Suprapubic skin (tissue), 4 donors: ENCODE data around the gene DGLUCY.

Experiments used
- POLR2A ChIP-seq, 2 donors: fragments of 450-650 bp; IDR thresholded peaks; one replicate each; pipeline ENCODE4 v1.6.1; 2017; ENCODE audit warnings: antibody characterized with exemption in 2 of 2, mild to moderate bottlenecking in 2 of 2, moderate library complexity in 2 of 2
- POLR2AphosphoS5 ChIP-seq, 3 donors: sonication (generic); formaldehyde crosslinking; IDR thresholded peaks; one replicate each; pipeline ENCODE4 v1.6.1; 2017; ENCODE audit warnings: antibody characterized with exemption in 3 of 3
- TF ChIP-seq, protein P1 (sequence below), 2 donors: fragments of 200-600 bp in 1 of 2; fragments of 450-650 bp in 1 of 2; sonication (generic) in 1 of 2; IDR thresholded peaks; one replicate each; pipeline ENCODE4 v1.5.1; 2016 to 2019; ENCODE audit warnings: antibody characterized with exemption in 2 of 2, mild to moderate bottlenecking in 1 of 2, moderate library complexity in 1 of 2

- TF ChIP-seq, protein P1, sequence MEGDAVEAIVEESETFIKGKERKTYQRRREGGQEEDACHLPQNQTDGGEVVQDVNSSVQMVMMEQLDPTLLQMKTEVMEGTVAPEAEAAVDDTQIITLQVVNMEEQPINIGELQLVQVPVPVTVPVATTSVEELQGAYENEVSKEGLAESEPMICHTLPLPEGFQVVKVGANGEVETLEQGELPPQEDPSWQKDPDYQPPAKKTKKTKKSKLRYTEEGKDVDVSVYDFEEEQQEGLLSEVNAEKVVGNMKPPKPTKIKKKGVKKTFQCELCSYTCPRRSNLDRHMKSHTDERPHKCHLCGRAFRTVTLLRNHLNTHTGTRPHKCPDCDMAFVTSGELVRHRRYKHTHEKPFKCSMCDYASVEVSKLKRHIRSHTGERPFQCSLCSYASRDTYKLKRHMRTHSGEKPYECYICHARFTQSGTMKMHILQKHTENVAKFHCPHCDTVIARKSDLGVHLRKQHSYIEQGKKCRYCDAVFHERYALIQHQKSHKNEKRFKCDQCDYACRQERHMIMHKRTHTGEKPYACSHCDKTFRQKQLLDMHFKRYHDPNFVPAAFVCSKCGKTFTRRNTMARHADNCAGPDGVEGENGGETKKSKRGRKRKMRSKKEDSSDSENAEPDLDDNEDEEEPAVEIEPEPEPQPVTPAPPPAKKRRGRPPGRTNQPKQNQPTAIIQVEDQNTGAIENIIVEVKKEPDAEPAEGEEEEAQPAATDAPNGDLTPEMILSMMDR (IDR thresholded peaks at IDR 0.05): no peak
- no peak for TF ChIP-seq POLR2A (IDR thresholded peaks at IDR 0.05)
- no peak for TF ChIP-seq POLR2AphosphoS5 (IDR thresholded peaks at IDR 0.05)
Observed at GRCh38 chr14:91095178-91095577, 18.7 kb upstream of the DGLUCY start.
